Measurements from ENCODE around the gene GRHPR. TPM values are rescaled to one million over a fixed set of nuclear protein-coding genes. Genes with fewer than 3 reads are reported as not detected.
A peak's percentile ranks its signal among the peaks of the same experiment; 100 is the strongest.

The GRHPR gene
- total and polyA plus RNA-seq, 2 of the 4 experiments (the other 2 are of a cell fraction): 182 to 191 TPM

DNA sequence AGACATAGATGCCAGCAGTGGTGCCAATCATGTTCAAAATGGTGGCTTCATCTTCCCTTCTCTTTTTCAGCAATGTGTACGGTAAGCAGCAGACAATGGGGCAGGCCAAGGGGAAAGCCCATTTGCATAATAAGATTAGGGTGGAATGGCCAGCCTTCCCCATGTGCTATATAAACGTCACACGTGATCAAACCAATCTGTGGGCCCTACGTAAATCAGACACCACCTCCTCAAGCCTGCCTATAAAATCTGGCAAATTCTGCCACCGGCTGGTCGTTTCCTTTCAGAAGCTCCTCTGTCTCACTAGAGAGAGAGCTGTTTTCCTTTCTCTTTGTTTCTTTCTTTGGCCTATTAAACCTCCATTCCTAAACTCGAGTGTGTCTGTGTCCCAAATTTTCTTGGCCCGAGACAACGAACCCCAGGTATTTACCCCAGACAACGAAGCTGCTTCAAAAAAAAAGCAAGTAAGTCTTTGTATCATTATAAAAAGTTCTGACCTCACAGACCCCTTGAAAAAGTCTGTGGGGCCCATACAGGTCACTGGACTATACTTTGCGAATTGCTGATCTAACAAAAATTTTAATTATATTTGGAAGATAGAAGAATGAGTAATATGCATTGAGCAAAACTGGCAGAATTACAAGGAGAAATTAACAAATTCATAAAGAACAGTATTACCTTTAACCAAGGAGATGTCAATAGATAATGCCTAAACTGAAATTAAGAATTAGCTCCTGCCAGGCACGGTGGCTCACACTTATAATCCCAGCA, 27.6 kb downstream of the GRHPR start:
- in situ Hi-C loops (cut with MboI; ENCODE audit: low sequenced_read_pairs): no loop called here
- no peak overlapping the region for H3K4me2 ChIP-seq (ENCODE audit: low read depth, low read length)
- TF ChIP-seq MAFK (IDR thresholded peaks at IDR 0.05; ENCODE audit: low read depth, low read length) (peak; percentile 59; the same call in 1 of the 2 replicates), MXI1 (IDR thresholded peaks at IDR 0.05; ENCODE audit: borderline replicate concordance, low read depth, low read length) (no peak), BHLHE40 (IDR thresholded peaks at IDR 0.05; ENCODE audit: low read depth, low read length) (no peak), MAZ (IDR thresholded peaks at IDR 0.05; ENCODE audit: borderline replicate concordance, low read depth, low read length) (no peak)
- no peak overlapping the region for H2BK5ac ChIP-seq (ENCODE audit: low read depth, low read length, poor library complexity, severe bottlenecking)
- H3K27me3 ChIP-seq (ENCODE audit: control insufficient read depth, insufficient read depth, low read length): no peaks in the 10 kb centered on the region
- no peak overlapping the region for H3K23ac ChIP-seq (ENCODE audit: low read depth, low read length)
- H2BK20ac ChIP-seq (ENCODE audit: low read depth, low read length): no peak overlapping the region
- no peaks in the 10 kb centered on the region for H3K9me3 ChIP-seq (ENCODE audit: control insufficient read depth, insufficient read depth, low read length)
- BruUV-seq (replicated peaks): no TSS peak
- peaks cover 45% of the 10 kb centered on the region for H4K20me1 ChIP-seq (ENCODE audit: insufficient read depth, low read length)
- ATAC-seq (ENCODE audit: low read depth) (no peak), DNase-seq (no peak)
- no peak overlapping the region for H2BK120ac ChIP-seq (ENCODE audit: low read depth, low read length)
- H3K27ac ChIP-seq (ENCODE audit: insufficient read depth, low read length): no peak overlapping the region
- no peak overlapping the region for H2AFZ ChIP-seq (replicated peaks; ENCODE audit: low read length, poor library complexity)
- POLR2A ChIA-PET (ENCODE audit: unreplicated experiment): no interaction called here
- no peak overlapping the region for H3K14ac ChIP-seq (replicated peaks; ENCODE audit: low read depth, low read length)
- dilution Hi-C loops (cut with HindIII; ENCODE audit: low sequenced_read_pairs, unreplicated experiment): no loop called here
- H3K4ac ChIP-seq (ENCODE audit: low read depth, low read length): no peak overlapping the region
- intact Hi-C loops (cut with micrococcal nuclease): no loop called here
- peaks cover 14% of the 10 kb centered on the region for H3K9me1 ChIP-seq (ENCODE audit: insufficient read depth, low read length)
- peaks cover 4% of the 10 kb centered on the region for H3K36me3 ChIP-seq (ENCODE audit: control insufficient read depth, insufficient read depth, low read length)
- no peak overlapping the region for H4K8ac ChIP-seq (ENCODE audit: low read depth in 2 of 2, low read length in 2 of 2)
- no peak overlapping the region for H4K91ac ChIP-seq (ENCODE audit: insufficient read depth, low read depth, low read length)
- H3K79me1 ChIP-seq (ENCODE audit: low read depth in 1 of 2, low read length in 2 of 2): peaks cover 36 to 86% of the 10 kb centered on the region in 2 experiments
- H3K4me1 ChIP-seq (ENCODE audit: control insufficient read depth, insufficient read depth, low read length): peaks cover 19% of the 10 kb centered on the region
- no peak overlapping the region for H2BK15ac ChIP-seq (ENCODE audit: low read depth, low read length)
- H3K18ac ChIP-seq (ENCODE audit: low read depth, low read length): no peak overlapping the region
- H4K5ac ChIP-seq (ENCODE audit: low read depth, low read length): no peak overlapping the region
- no CpG with 5 or more reads among the region's 12 CpGs for WGBS, 2 experiments (ENCODE audit: extremely low coverage in 2 of 2, insufficient read length in 1 of 2)
- no peak overlapping the region for H3K9ac ChIP-seq (ENCODE audit: low read depth, low read length)
- no peak overlapping the region for H3K56ac ChIP-seq (ENCODE audit: extremely low read depth, insufficient read depth, low read length)
- H2AK9ac ChIP-seq (replicated peaks; ENCODE audit: low read depth, low read length, poor library complexity): no peak overlapping the region
- H2AK5ac ChIP-seq (ENCODE audit: low read depth, low read length): no peak overlapping the region
- no peak overlapping the region for H3K4me3 ChIP-seq (ENCODE audit: insufficient read depth, low read depth, low read length)
- CTCF ChIA-PET: no interaction called here
